Adrenal gland (tissue), 5 donors: ENCODE measurements around the gene IFI27L1.

Source experiments
- CTCF ChIP-seq, 6 experiments: fragments of 450-650 bp in 4 of 6; fragments of 200-600 bp in 2 of 6; sonication (generic) in 1 of 6; IDR thresholded peaks; 1 replicate in 5 of 6; 2 replicates in 1 of 6; pipeline versions ENCODE4 v1.5.1 to v1.8.0; 2016 to 2021; ENCODE audit warnings: antibody characterized with exemption in 6 of 6, mild to moderate bottlenecking in 2 of 6, moderate library complexity in 1 of 6
- POLR2A ChIP-seq, 2 donors: fragments of 450-650 bp; IDR thresholded peaks; one replicate each; pipeline ENCODE4 v1.6.1; 2017; ENCODE audit warnings: antibody characterized with exemption in 2 of 2, mild to moderate bottlenecking in 2 of 2, moderate library complexity in 1 of 2
- donor health status: DM: no; HTN: no; CAD: no.

- TF ChIP-seq POLR2A (IDR thresholded peaks at IDR 0.05) = no peak
- no peak for TF ChIP-seq CTCF (IDR thresholded peaks at IDR 0.05)
These were observed 43.7 kb downstream of the IFI27L1 start for GRCh38 chr14:94124582-94125377.
